Osteocyte (in vitro differentiated cells): ENCODE data around the gene TOX2. TPM values are rescaled to one million over a fixed set of nuclear protein-coding genes. Genes with fewer than 3 reads are reported as not detected.

ENCODE experiments used
- DNase-seq: peaks from one replicate; pipeline ENCODE4 v3.0.0; 2021; ENCODE audit warnings: mixed read lengths; ENCODE audit not compliant: unreplicated experiment; ENCODE audit errors: extremely low spot score
- H3K27ac Mint-ChIP-seq: one replicate; pipeline ENCODE4 v1.8.0; 2021; ENCODE audit warnings: mild to moderate bottlenecking, mixed read lengths; ENCODE audit not compliant: unreplicated experiment
- H3K27me3 Mint-ChIP-seq: one replicate; pipeline ENCODE4 v1.8.0; 2021; ENCODE audit warnings: mixed read lengths; ENCODE audit not compliant: unreplicated experiment
- H3K36me3 Mint-ChIP-seq: one replicate; pipeline ENCODE4 v1.8.0; 2021; ENCODE audit warnings: mixed read lengths; ENCODE audit not compliant: unreplicated experiment
- H3K4me1 Mint-ChIP-seq: one replicate; pipeline ENCODE4 v1.8.0; 2021; ENCODE audit warnings: mixed read lengths; ENCODE audit not compliant: unreplicated experiment
- H3K4me3 Mint-ChIP-seq: one replicate; pipeline ENCODE4 v1.8.0; 2021; ENCODE audit warnings: mild to moderate bottlenecking, moderate library complexity, mixed read lengths; ENCODE audit not compliant: unreplicated experiment
- H3K9me3 Mint-ChIP-seq: one replicate; pipeline ENCODE4 v1.8.0; 2021; ENCODE audit warnings: mixed read lengths; ENCODE audit not compliant: unreplicated experiment
- CTCF ChIP-seq: fragments of 200-600 bp; sonication (generic); IDR thresholded peaks from 2 replicates; pipeline ENCODE4 v1.5.0; 2021; ENCODE audit warnings: antibody characterized with exemption, mild to moderate bottlenecking, moderate library complexity
- long read RNA-seq: library from polyadenylated mRNA; unstranded; transcript quantifications from one replicate; pipeline ENCODE4 v2.0.0, GENCODE V29; 2021
- total RNA-seq: library from RNA; stranded (reverse); gene quantifications from 2 replicates; pipeline ENCODE4 v1.2.1, GENCODE V29; 2021

TOX2 gene
- not detected in 2 replicates for total RNA-seq
- long read RNA-seq: 0 reads

- Mint-ChIP-seq H3K27ac (no peak within 1 kb of the TSS), H3K4me1 (peaks cover 12% of the 10 kb centered on the region), H3K36me3 (no peaks in the 10 kb centered on the region), H3K27me3 (peaks cover 55% of the 10 kb centered on the region), H3K4me3 (peak within 1 kb of the TSS; percentile 67), H3K9me3 (peaks cover 11% of the 10 kb centered on the region)
- no peak for TF ChIP-seq CTCF
- no peak for DNase-seq
These were observed at the start of gene TOX2 for GRCh38 chr20:43914311-43915210. Gene TOX2, plus strand, starts transcription at chr20:43914852. Its CDS starts 40 bp downstream, at chr20:43914892.

GRCh38 chr20:43868091-43868490 lies 46.6 kb upstream of the TOX2 start:
- no peak overlapping the region for H3K4me3 Mint-ChIP-seq
- H3K36me3 Mint-ChIP-seq: no peaks in the 10 kb centered on the region
- DNase-seq: no peak
- H3K27ac Mint-ChIP-seq: no peak overlapping the region
- peaks cover 2% of the 10 kb centered on the region for H3K27me3 Mint-ChIP-seq
- no peaks in the 10 kb centered on the region for H3K4me1 Mint-ChIP-seq
- no peaks in the 10 kb centered on the region for H3K9me3 Mint-ChIP-seq
- no peak for TF ChIP-seq CTCF

DNA sequence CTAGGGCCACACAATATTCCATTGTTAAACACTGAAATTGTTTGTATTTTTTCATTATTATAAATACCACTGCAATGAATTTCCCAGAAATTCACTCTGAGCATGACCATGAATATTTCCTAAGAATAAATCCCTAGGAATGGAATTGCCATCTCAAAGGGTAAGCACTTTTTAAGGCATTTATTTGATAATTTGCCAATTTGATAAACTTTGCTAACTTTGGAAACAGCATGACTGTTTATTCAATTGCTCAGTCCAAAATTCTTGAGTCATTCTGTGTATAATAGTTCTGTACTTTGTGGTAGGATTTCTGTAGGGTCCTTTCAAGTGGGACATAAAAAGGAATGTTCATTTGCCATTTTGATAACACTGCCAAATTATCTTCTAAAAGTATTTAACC lies 44.2 kb upstream of the TOX2 start:
- Mint-ChIP-seq H3K36me3 (no peaks in the 10 kb centered on the region), H3K4me3 (no peak overlapping the region), H3K9me3 (no peaks in the 10 kb centered on the region), H3K4me1 (no peaks in the 10 kb centered on the region), H3K27me3 (peaks cover 9% of the 10 kb centered on the region), H3K27ac (no peak overlapping the region)
- no peak for DNase-seq
- no peak for TF ChIP-seq CTCF

DNA sequence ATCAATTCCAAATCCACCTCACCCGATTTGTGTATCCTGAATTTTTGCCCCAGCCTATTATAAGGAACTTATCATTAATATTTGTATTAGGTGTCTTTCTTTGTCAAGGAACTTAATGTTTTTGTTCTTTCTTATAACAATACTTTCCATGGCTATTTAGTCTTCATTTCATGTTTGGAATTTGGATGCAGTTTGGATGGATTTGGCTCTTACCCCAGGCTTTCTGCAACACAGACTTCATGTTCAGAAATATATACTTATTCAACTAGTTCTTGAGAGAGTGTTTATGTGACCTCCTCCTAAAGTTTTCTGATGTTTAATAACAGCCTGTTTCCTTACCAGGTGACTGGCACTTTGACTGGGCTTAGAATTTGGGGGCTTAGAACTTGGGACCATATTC lies 35.9 kb upstream of the TOX2 start:
- H3K4me3 Mint-ChIP-seq: no peak overlapping the region
- H3K36me3 Mint-ChIP-seq: no peaks in the 10 kb centered on the region
- H3K27ac Mint-ChIP-seq: no peak overlapping the region
- TF ChIP-seq CTCF: no peak
- no peak for DNase-seq
- peaks cover 31% of the 10 kb centered on the region for H3K27me3 Mint-ChIP-seq
- no peaks in the 10 kb centered on the region for H3K9me3 Mint-ChIP-seq
- no peaks in the 10 kb centered on the region for H3K4me1 Mint-ChIP-seq

- Mint-ChIP-seq H3K36me3 (no peaks in the 10 kb centered on the region), H3K27me3 (peaks cover 18% of the 10 kb centered on the region), H3K27ac (no peak overlapping the region), H3K4me3 (no peak overlapping the region), H3K4me1 (no peaks in the 10 kb centered on the region), H3K9me3 (peaks cover 15% of the 10 kb centered on the region)
- no peak for TF ChIP-seq CTCF
- no peak for DNase-seq
These were observed 20.7 kb upstream of the TOX2 start for GRCh38 chr20:43893930-43894329.
